Trophoblast cell (in vitro differentiated cells and primary cell): ENCODE data around the gene RNF138.

ENCODE experiments used
- DNase-seq, 2 donors: peaks; one replicate each; pipeline ENCODE4 v3.0.0-alpha.2; 2016
- H2AFZ ChIP-seq: 2 replicates; pipeline ENCODE4 v1.6.1; 2013; ENCODE audit warnings: low read length, moderate library complexity, mild to moderate bottlenecking; ENCODE audit not compliant: insufficient read depth, poor library complexity
- H2AK5ac ChIP-seq: 2 replicates; pipeline ENCODE4 v1.6.1; 2013; ENCODE audit warnings: mild to moderate bottlenecking, low read length
- H2BK120ac ChIP-seq: 2 replicates; pipeline ENCODE4 v1.6.1; 2013; ENCODE audit warnings: low read length, mild to moderate bottlenecking, moderate library complexity; ENCODE audit not compliant: insufficient read depth, poor library complexity
- H2BK12ac ChIP-seq: 2 replicates; pipeline ENCODE4 v1.6.1; 2013; ENCODE audit warnings: mild to moderate bottlenecking, low read length, moderate library complexity
- H2BK5ac ChIP-seq: 2 replicates; pipeline ENCODE4 v1.6.1; 2013; ENCODE audit warnings: low read length, low read depth, moderate library complexity, mild to moderate bottlenecking; ENCODE audit not compliant: poor library complexity
- H3K14ac ChIP-seq: 2 replicates; pipeline ENCODE4 v1.6.1; 2013; ENCODE audit warnings: mild to moderate bottlenecking, low read length
- H3K18ac ChIP-seq: 2 replicates; pipeline ENCODE4 v1.6.1; 2013; ENCODE audit warnings: mild to moderate bottlenecking, low read length
- H3K23ac ChIP-seq: 2 replicates; pipeline ENCODE4 v1.6.1; 2013; ENCODE audit warnings: low read length
- H3K27ac ChIP-seq: 2 replicates; pipeline ENCODE4 v1.5.1; 2013; ENCODE audit warnings: low read depth, mild to moderate bottlenecking, inconsistent platforms, low read length, moderate library complexity
- H3K27me3 ChIP-seq: 2 replicates; pipeline ENCODE4 v1.6.1; 2013; ENCODE audit warnings: inconsistent platforms, mild to moderate bottlenecking, low read length, moderate library complexity; ENCODE audit not compliant: insufficient read depth
- H3K36me3 ChIP-seq, 2 experiments: 1 replicate in 1 of 2; 2 replicates in 1 of 2; pipeline ENCODE4 v1.6.1; 2013; ENCODE audit warnings: low read length in 2 of 2, mild to moderate bottlenecking in 2 of 2, moderate library complexity in 1 of 2; ENCODE audit not compliant: insufficient read depth in 2 of 2, control insufficient read depth in 1 of 2
- H3K4ac ChIP-seq: 2 replicates; pipeline ENCODE4 v1.6.1; 2013; ENCODE audit warnings: low read depth, mild to moderate bottlenecking, low read length, moderate library complexity
- H3K4me1 ChIP-seq, 2 experiments: 1 replicate in 1 of 2; 2 replicates in 1 of 2; pipeline ENCODE4 v1.6.1; 2013; ENCODE audit warnings: low read length in 2 of 2, mild to moderate bottlenecking in 2 of 2, moderate library complexity in 1 of 2; ENCODE audit not compliant: insufficient read depth in 2 of 2, control insufficient read depth in 1 of 2
- H3K4me2 ChIP-seq: 2 replicates; pipeline ENCODE4 v1.6.1; 2013; ENCODE audit warnings: inconsistent platforms, mild to moderate bottlenecking, low read length, moderate library complexity
- H3K4me3 ChIP-seq: 2 replicates; pipeline ENCODE4 v1.5.1; 2013; ENCODE audit warnings: mild to moderate bottlenecking, low read depth, low read length, inconsistent platforms
- H3K79me1 ChIP-seq: one replicate; pipeline ENCODE4 v1.6.1; 2013; ENCODE audit warnings: low read length
- H3K79me2 ChIP-seq: 2 replicates; pipeline ENCODE4 v1.6.1; 2013; ENCODE audit warnings: low read length, mild to moderate bottlenecking; ENCODE audit not compliant: control insufficient read depth, insufficient read depth, poor library complexity
- H3K9ac ChIP-seq: 2 replicates; pipeline ENCODE4 v1.6.1; 2013; ENCODE audit warnings: mild to moderate bottlenecking, low read length
- H3K9me3 ChIP-seq: 2 replicates; pipeline ENCODE4 v1.6.1; 2013; ENCODE audit warnings: low read depth, mild to moderate bottlenecking, control low read depth, inconsistent platforms, low read length; ENCODE audit not compliant: insufficient read depth
- H4K12ac ChIP-seq: 2 replicates; pipeline ENCODE4 v1.6.1; 2013; ENCODE audit warnings: low read depth, mild to moderate bottlenecking, low read length, moderate library complexity
- H4K8ac ChIP-seq: 2 replicates; pipeline ENCODE4 v1.6.1; 2013; ENCODE audit warnings: low read depth, mild to moderate bottlenecking, low read length, moderate library complexity
- H4K91ac ChIP-seq: one replicate; pipeline ENCODE4 v1.6.1; 2013; ENCODE audit warnings: low read depth, mild to moderate bottlenecking, low read length, moderate library complexity
- WGBS: extraction: QIAGEN DNeasy Blood & Tissue Kit; methylation state at CpG from one replicate; pipeline ENCODE4 v1.1.7; 2013; ENCODE audit warnings: missing lambda C conversion rate; ENCODE audit not compliant: insufficient read length, insufficient coverage; ENCODE audit errors: extremely low coverage; 5-methylcytosine and 5-hydroxymethylcytosine counted together

RNF138 gene

DNA sequence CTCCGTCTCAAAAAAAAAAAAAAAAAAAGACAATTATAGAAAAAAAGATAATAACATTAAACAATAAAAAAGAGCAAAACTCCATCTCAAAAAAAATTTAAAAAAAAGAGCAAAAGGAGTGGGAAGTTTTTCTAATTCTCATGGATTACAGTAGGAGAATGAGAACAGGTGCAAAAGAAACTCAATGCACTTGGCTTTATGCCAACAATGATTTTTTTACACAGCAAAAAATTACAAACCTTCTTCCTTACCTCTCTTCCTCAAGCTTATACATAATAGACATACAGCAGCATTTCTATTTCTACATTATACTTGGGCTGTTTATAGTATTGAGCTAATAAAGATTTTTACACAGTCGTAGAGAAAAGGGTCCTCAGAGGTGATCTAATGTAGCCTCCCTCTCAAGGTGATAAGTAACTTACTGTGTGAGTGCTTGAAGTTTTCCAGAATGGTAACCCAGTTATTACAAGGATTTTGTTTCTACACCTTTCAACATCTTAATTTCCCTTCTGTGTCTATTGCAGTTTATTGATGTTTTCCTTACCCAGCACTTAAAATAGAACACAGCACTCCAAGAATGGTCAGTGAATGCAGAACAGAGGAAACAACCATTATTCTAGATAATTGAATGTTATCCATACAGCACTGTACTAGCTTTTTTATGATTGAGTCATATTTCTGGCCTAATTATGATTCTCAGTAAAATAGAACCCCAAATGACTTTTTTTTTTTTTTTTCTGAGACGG lies 34.9 kb upstream of the RNF138 start:
- Histone ChIP-seq H3K27ac (no peak overlapping the region), H3K27me3 (no peaks in the 10 kb centered on the region), H3K4ac (no peak overlapping the region), H3K9me3 (no peaks in the 10 kb centered on the region), H3K79me2 (no peaks in the 10 kb centered on the region), H4K8ac (no peak overlapping the region), H3K4me2 (no peak overlapping the region), H3K9ac (no peak overlapping the region), H3K36me3 (no peaks in the 10 kb centered on the region), H3K4me1 (no peaks in the 10 kb centered on the region), H4K12ac (no peak overlapping the region), H3K18ac (no peak overlapping the region), H4K91ac (no peak overlapping the region), H3K23ac (no peak overlapping the region), H3K79me1 (no peaks in the 10 kb centered on the region), H2BK5ac (no peak overlapping the region), H2AFZ (no peak overlapping the region), H2AK5ac (no peak overlapping the region), H2BK120ac (no peak overlapping the region), H3K4me3 (no peak overlapping the region), H3K14ac (no peak overlapping the region), H2BK12ac (no peak overlapping the region)
- DNase-seq: no peak
- no CpG with 5 or more reads among the region's 3 CpGs for WGBS

DNA sequence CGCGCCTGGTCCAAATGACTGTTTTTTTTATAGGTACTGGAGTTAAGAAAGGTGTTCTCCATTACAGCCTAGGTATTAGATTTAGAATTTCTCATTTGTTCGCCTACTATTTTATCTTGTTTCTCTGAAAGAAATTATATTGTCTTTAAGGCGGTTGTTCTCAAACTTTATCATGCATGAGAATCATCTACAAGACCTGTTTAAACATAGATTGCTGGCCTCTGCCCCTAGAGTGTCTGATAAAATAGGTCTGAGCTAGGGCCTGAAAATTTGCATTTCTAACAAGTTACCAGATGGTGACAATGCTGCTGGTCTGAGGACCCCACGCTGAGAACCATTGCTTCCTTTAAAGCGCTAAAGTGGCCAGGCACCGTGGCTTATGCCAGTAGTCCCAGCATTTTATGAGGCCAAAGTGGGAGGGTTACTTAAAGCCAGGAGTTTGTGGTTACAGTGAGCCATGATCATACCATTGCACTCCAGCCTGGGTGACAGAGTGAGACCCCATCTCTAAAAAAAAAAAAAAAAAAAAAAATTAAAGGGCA lies 34.0 kb upstream of the RNF138 start:
- Histone ChIP-seq H3K27ac (no peak overlapping the region), H3K9ac (no peak overlapping the region), H2AK5ac (no peak overlapping the region), H2BK5ac (no peak overlapping the region), H2BK12ac (no peak overlapping the region), H3K23ac (no peak overlapping the region), H3K27me3 (no peaks in the 10 kb centered on the region), H2AFZ (no peak overlapping the region), H4K12ac (no peak overlapping the region), H4K91ac (no peak overlapping the region), H3K18ac (no peak overlapping the region), H3K14ac (no peak overlapping the region), H2BK120ac (no peak overlapping the region), H4K8ac (no peak overlapping the region), H3K36me3 (no peaks in the 10 kb centered on the region), H3K4me3 (no peak overlapping the region), H3K79me1 (no peaks in the 10 kb centered on the region), H3K4me2 (no peak overlapping the region), H3K4ac (no peak overlapping the region), H3K4me1 (no peaks in the 10 kb centered on the region), H3K79me2 (no peaks in the 10 kb centered on the region), H3K9me3 (no peaks in the 10 kb centered on the region)
- no CpG with 5 or more reads among the region's 7 CpGs for WGBS
- no peak for DNase-seq

DNA sequence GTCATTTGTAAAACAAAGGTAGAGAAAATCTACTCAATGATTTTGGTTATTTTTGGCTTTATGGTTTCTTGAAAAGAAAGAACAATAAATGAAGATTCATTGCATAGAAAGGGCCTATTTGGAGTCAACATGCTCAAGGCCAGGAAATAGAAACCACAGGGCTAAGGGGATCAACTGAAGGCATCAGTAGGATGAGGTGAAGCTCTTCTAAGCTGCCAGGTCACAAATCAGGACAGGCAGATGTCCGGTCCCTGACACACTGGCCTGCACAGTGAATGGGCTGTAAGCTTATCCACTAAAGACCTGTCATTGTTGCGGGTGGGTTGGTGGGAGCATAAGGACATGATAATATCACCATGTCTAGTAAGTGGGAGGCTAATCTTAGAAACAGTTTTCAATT lies 31.6 kb upstream of the RNF138 start:
- H4K8ac ChIP-seq: no peak overlapping the region
- H4K12ac ChIP-seq: no peak overlapping the region
- H2BK120ac ChIP-seq: no peak overlapping the region
- no peak overlapping the region for H3K14ac ChIP-seq
- no peak overlapping the region for H4K91ac ChIP-seq
- no peak overlapping the region for H3K4me3 ChIP-seq
- no peak overlapping the region for H3K9ac ChIP-seq
- H2AK5ac ChIP-seq: no peak overlapping the region
- no peak overlapping the region for H3K23ac ChIP-seq
- no peaks in the 10 kb centered on the region for H3K4me1 ChIP-seq
- no peak overlapping the region for H3K18ac ChIP-seq
- H2AFZ ChIP-seq: no peak overlapping the region
- H3K27me3 ChIP-seq: no peaks in the 10 kb centered on the region
- H3K79me1 ChIP-seq: no peaks in the 10 kb centered on the region
- no peak overlapping the region for H3K4me2 ChIP-seq
- no peak overlapping the region for H2BK12ac ChIP-seq
- no peaks in the 10 kb centered on the region for H3K9me3 ChIP-seq
- no peak overlapping the region for H3K27ac ChIP-seq
- H3K4ac ChIP-seq: no peak overlapping the region
- WGBS: no CpG with 5 or more reads among the region's 2 CpGs
- H3K36me3 ChIP-seq: no peaks in the 10 kb centered on the region
- DNase-seq: no peak
- no peak overlapping the region for H2BK5ac ChIP-seq
- no peaks in the 10 kb centered on the region for H3K79me2 ChIP-seq

DNA sequence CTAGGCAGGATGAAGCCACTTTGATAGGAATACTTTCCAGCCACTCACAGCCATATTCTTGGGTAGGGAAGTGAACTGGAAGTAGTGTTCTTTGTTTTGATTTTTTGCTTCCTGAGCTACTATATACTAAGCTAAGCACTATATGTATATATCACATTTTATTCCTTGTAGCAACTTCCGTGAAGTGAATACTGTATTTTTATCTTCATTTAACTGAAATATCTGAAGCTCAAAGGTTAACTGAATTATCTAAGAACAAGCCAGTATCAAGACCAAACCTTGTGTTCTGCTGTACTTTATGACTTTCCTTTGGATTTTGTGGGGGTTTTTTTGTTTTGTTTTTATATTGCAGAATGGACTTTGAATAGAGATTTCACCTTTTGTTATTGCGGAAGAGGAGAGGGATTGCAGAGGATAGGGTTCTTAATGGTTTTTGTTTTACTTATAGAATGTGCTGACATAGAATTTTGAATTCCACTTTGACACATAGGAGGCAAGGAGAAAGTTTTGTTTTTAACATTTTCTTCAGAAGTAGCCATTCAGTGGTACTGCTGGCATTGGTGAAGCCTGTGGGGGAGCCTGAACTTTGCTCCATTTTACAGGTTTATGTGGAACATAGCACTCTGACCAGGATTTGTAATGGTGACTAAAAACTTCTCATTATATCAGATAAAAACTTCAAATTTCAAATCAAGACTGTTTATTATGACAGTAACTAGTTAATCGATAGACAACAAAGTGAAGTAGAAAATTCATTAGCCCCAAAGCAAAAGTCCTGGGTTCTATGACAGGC lies 24.1 kb upstream of the RNF138 start:
- Histone ChIP-seq H3K27me3 (no peaks in the 10 kb centered on the region), H2BK5ac (no peak overlapping the region), H3K79me2 (no peaks in the 10 kb centered on the region), H3K9ac (no peak overlapping the region), H3K4ac (no peak overlapping the region), H3K14ac (no peak overlapping the region), H4K91ac (no peak overlapping the region), H3K4me1 (no peaks in the 10 kb centered on the region), H2BK120ac (no peak overlapping the region), H3K9me3 (no peaks in the 10 kb centered on the region), H3K18ac (no peak overlapping the region), H2AK5ac (no peak overlapping the region), H3K4me2 (no peak overlapping the region), H3K27ac (no peak overlapping the region), H3K36me3 (no peaks in the 10 kb centered on the region), H3K23ac (no peak overlapping the region), H3K4me3 (no peak overlapping the region), H4K8ac (no peak overlapping the region), H3K79me1 (no peaks in the 10 kb centered on the region), H2BK12ac (no peak overlapping the region), H4K12ac (no peak overlapping the region), H2AFZ (no peak overlapping the region)
- no CpG with 5 or more reads among the region's 3 CpGs for WGBS
- DNase-seq: no peak
